IMR-90 (cell line): ENCODE results near the gene CDC20B. TPM values are rescaled to one million over a fixed set of nuclear protein-coding genes. Genes with fewer than 3 reads are reported as not detected.

Experiments
- ATAC-seq: fragments of 200-7000 bp; cut with Tn5 transposase; 2 replicates; pipeline ENCODE4 v1.9.1; 2020; ENCODE audit warnings: low read depth, mild to moderate bottlenecking, moderate library complexity
- BruUV-seq: library from RNA; stranded (reverse); fragments of 400-500 nt; replicated peaks from 2 replicates; lab custom pipeline; 2021; lab: Mats Ljungman, UMichigan
- CTCF ChIA-PET: fragments of 300-600 bp; formaldehyde crosslinking; extraction: SDS; loops from one replicate; lab custom pipeline; 2021; ENCODE audit warnings: antibody characterized with exemption; lab: Yijun Ruan, JAX
- POLR2A ChIA-PET: fragments of 300-600 bp; sonication (Branson Sonifier 250); formaldehyde crosslinking; loops from one replicate; lab custom pipeline; 2022; ENCODE audit warnings: antibody characterized with exemption; ENCODE audit not compliant: unreplicated experiment; lab: Charles Lee
- DNase-seq: peaks from one replicate; pipeline ENCODE4 v3.0.0; 2013
- H2AFZ ChIP-seq: replicated peaks from 2 replicates; pipeline ENCODE3; 2013; ENCODE audit warnings: low read length, mild to moderate bottlenecking; ENCODE audit not compliant: poor library complexity
- H2AK5ac ChIP-seq: 2 replicates; pipeline ENCODE4 v1.6.1; 2013; ENCODE audit warnings: low read depth, low read length, inconsistent platforms
- H2AK9ac ChIP-seq: replicated peaks from 2 replicates; pipeline ENCODE3; 2013; ENCODE audit warnings: mild to moderate bottlenecking, low read depth, low read length, moderate library complexity; ENCODE audit not compliant: poor library complexity
- H2BK120ac ChIP-seq: 2 replicates; pipeline ENCODE4 v1.6.1; 2013; ENCODE audit warnings: low read depth, low read length, inconsistent platforms
- H2BK15ac ChIP-seq: 3 replicates; pipeline ENCODE4 v1.6.1; 2013; ENCODE audit warnings: low read depth, low read length, inconsistent platforms
- H2BK20ac ChIP-seq: 2 replicates; pipeline ENCODE4 v1.6.1; 2013; ENCODE audit warnings: low read depth, mild to moderate bottlenecking, inconsistent platforms, low read length, moderate library complexity
- H2BK5ac ChIP-seq: 2 replicates; pipeline ENCODE4 v1.6.1; 2013; ENCODE audit warnings: mild to moderate bottlenecking, low read depth, low read length, inconsistent platforms; ENCODE audit not compliant: poor library complexity, severe bottlenecking
- H3K14ac ChIP-seq: replicated peaks from 2 replicates; pipeline ENCODE4 v1.6.1; 2013; ENCODE audit warnings: low read depth, low read length, inconsistent platforms
- H3K18ac ChIP-seq: 2 replicates; pipeline ENCODE4 v1.6.1; 2013; ENCODE audit warnings: low read depth, low read length, control low read depth
- H3K23ac ChIP-seq: 2 replicates; pipeline ENCODE4 v1.6.1; 2013; ENCODE audit warnings: low read depth, low read length, inconsistent platforms
- H3K27ac ChIP-seq: 2 replicates; pipeline ENCODE4 v1.5.1; 2013; ENCODE audit warnings: mild to moderate bottlenecking, control low read depth, low read length; ENCODE audit not compliant: insufficient read depth
- H3K27me3 ChIP-seq: 2 replicates; pipeline ENCODE4 v1.6.1; 2013; ENCODE audit warnings: low read length; ENCODE audit not compliant: control insufficient read depth, insufficient read depth
- H3K36me3 ChIP-seq: 2 replicates; pipeline ENCODE4 v1.6.1; 2013; ENCODE audit warnings: low read length, mixed read lengths; ENCODE audit not compliant: control insufficient read depth, insufficient read depth
- H3K4ac ChIP-seq: 2 replicates; pipeline ENCODE4 v1.6.1; 2013; ENCODE audit warnings: low read depth, low read length, inconsistent platforms
- H3K4me1 ChIP-seq: 2 replicates; pipeline ENCODE4 v1.6.1; 2013; ENCODE audit warnings: low read length, mixed read lengths; ENCODE audit not compliant: control insufficient read depth, insufficient read depth
- H3K4me2 ChIP-seq: 2 replicates; pipeline ENCODE4 v1.6.1; 2013; ENCODE audit warnings: low read depth, mild to moderate bottlenecking, control low read depth, low read length, moderate library complexity
- H3K4me3 ChIP-seq: 2 replicates; pipeline ENCODE4 v1.5.1; 2013; ENCODE audit warnings: low read depth, mild to moderate bottlenecking, control low read depth, low read length, moderate library complexity; ENCODE audit not compliant: insufficient read depth
- H3K56ac ChIP-seq: 2 replicates; pipeline ENCODE4 v1.6.1; 2013; ENCODE audit warnings: low read length, inconsistent platforms; ENCODE audit not compliant: insufficient read depth; ENCODE audit errors: extremely low read depth
- H3K79me1 ChIP-seq, 2 experiments: 2 replicates each; pipeline ENCODE4 v1.6.1; 2013; ENCODE audit warnings: low read length in 2 of 2, inconsistent platforms in 1 of 2, low read depth in 1 of 2
- H3K9ac ChIP-seq: 2 replicates; pipeline ENCODE4 v1.6.1; 2013; ENCODE audit warnings: low read depth, low read length, control low read depth
- H3K9me1 ChIP-seq: 2 replicates; pipeline ENCODE4 v1.6.1; 2013; ENCODE audit warnings: low read length, inconsistent platforms; ENCODE audit not compliant: insufficient read depth
- H3K9me3 ChIP-seq: 2 replicates; pipeline ENCODE4 v1.6.1; 2013; ENCODE audit warnings: low read length; ENCODE audit not compliant: control insufficient read depth, insufficient read depth
- H4K20me1 ChIP-seq: 2 replicates; pipeline ENCODE4 v1.6.1; 2013; ENCODE audit warnings: low read length, inconsistent platforms; ENCODE audit not compliant: insufficient read depth
- H4K5ac ChIP-seq: 2 replicates; pipeline ENCODE4 v1.6.1; 2013; ENCODE audit warnings: mild to moderate bottlenecking, low read depth, low read length, control low read depth
- H4K8ac ChIP-seq, 2 experiments: 2 replicates each; pipeline ENCODE4 v1.6.1; 2013; ENCODE audit warnings: low read depth in 2 of 2, low read length in 2 of 2, control low read depth in 1 of 2, inconsistent platforms in 1 of 2
- H4K91ac ChIP-seq: 2 replicates; pipeline ENCODE4 v1.6.1; 2013; ENCODE audit warnings: low read depth, low read length, inconsistent platforms; ENCODE audit not compliant: insufficient read depth
- BHLHE40 ChIP-seq: fragments of 150-350 bp; IDR thresholded peaks from 2 replicates; pipeline ENCODE4 v1.6.1; 2016; ENCODE audit warnings: mild to moderate bottlenecking, low read depth, low read length
- CEBPB ChIP-seq: IDR thresholded peaks from 2 replicates; pipeline ENCODE4 v1.6.1; 2012; ENCODE audit warnings: low read depth, low read length, improper control_type of control experiment
- CHD1 ChIP-seq: IDR thresholded peaks from 2 replicates; pipeline ENCODE4 v1.6.1; 2012; ENCODE audit warnings: low read depth, low read length, improper control_type of control experiment
- FOS ChIP-seq: fragments of 150-350 bp; IDR thresholded peaks from 2 replicates; pipeline ENCODE4 v1.6.1; 2016; ENCODE audit warnings: low read depth, low read length
- MAFK ChIP-seq: IDR thresholded peaks from 2 replicates; pipeline ENCODE4 v1.6.1; 2012; ENCODE audit warnings: low read depth, low read length, improper control_type of control experiment
- MAZ ChIP-seq: IDR thresholded peaks from 2 replicates; pipeline ENCODE4 v1.6.1; 2012; ENCODE audit warnings: low read depth, mild to moderate bottlenecking, low read length, improper control_type of control experiment, moderate library complexity, borderline replicate concordance
- MXI1 ChIP-seq: IDR thresholded peaks from 2 replicates; pipeline ENCODE4 v1.6.1; 2012; ENCODE audit warnings: low read depth, mild to moderate bottlenecking, low read length, moderate library complexity, borderline replicate concordance
- POLR2A ChIP-seq: IDR thresholded peaks from 2 replicates; pipeline ENCODE4 v1.6.1; 2012; ENCODE audit warnings: mild to moderate bottlenecking, low read depth, low read length
- RAD21 ChIP-seq: IDR thresholded peaks from 2 replicates; pipeline ENCODE4 v1.6.1; 2012; ENCODE audit warnings: low read length, improper control_type of control experiment
- RCOR1 ChIP-seq: IDR thresholded peaks from 2 replicates; pipeline ENCODE4 v1.6.1; 2012; ENCODE audit warnings: mild to moderate bottlenecking, low read length, improper control_type of control experiment; ENCODE audit not compliant: insufficient replicate concordance
- RFX5 ChIP-seq: IDR thresholded peaks from 2 replicates; pipeline ENCODE4 v1.8.0; 2012; ENCODE audit warnings: low read depth, mild to moderate bottlenecking, low read length, moderate library complexity
- SMC3 ChIP-seq: fragments of 150-350 bp; IDR thresholded peaks from 2 replicates; pipeline ENCODE4 v1.6.1; 2016; ENCODE audit warnings: low read depth, mild to moderate bottlenecking, antibody characterized with exemption, low read length, moderate library complexity
- WGBS, 2 experiments: methylation state at CpG; one replicate each; pipeline versions ENCODE4 v1.1.5 to v1.1.7; 2013; ENCODE audit warnings: missing lambda C conversion rate in 2 of 2; ENCODE audit not compliant: insufficient read length in 1 of 2; ENCODE audit errors: extremely low coverage in 2 of 2; 5-methylcytosine and 5-hydroxymethylcytosine counted together
- dilution Hi-C: fragments of 300-500 bp; cut with HindIII; formaldehyde crosslinking; loops from one replicate; pipeline ENCODE4 v1.14.3; 2018; ENCODE audit warnings: low sequenced_read_pairs; ENCODE audit not compliant: unreplicated experiment
- in situ Hi-C: fragments of 300-500 bp; cut with MboI; formaldehyde crosslinking; loops from 3 replicates; pipeline ENCODE4 v1.14.3; 2019; ENCODE audit warnings: low sequenced_read_pairs, inconsistent platforms, mixed read lengths
- intact Hi-C: fragments of 100-400 bp; cut with micrococcal nuclease; formaldehyde crosslinking; loops from 2 replicates; pipeline ENCODE4 v1.10.0; 2022
- polyA plus RNA-seq, 3 experiments: library from polyadenylated mRNA; depleted of rRNA; stranded (reverse); fragments of >200 nt; gene quantifications; 2 replicates each; pipeline ENCODE4 v1.2.3, GENCODE V29; 2012; ENCODE audit warnings: low replicate concordance in 1 of 3
- total RNA-seq: library from RNA; depleted of rRNA; stranded (reverse); fragments of >200 nt; gene quantifications from 2 replicates; pipeline ENCODE4 v1.2.3, GENCODE V29; 2012
- TF ChIP-seq, protein P1 (sequence below): fragments of 150-350 bp; IDR thresholded peaks from 2 replicates; pipeline ENCODE4 v1.6.1; 2017; ENCODE audit warnings: mild to moderate bottlenecking, antibody characterized with exemption, low read length, low read depth
- TF ChIP-seq, protein P2 (sequence below): fragments of 150-350 bp; IDR thresholded peaks from 2 replicates; pipeline ENCODE4 v1.6.1; 2016; ENCODE audit warnings: low read depth, mild to moderate bottlenecking, low read length, moderate library complexity, borderline replicate concordance
- TF ChIP-seq, protein P3 (sequence below): conservative IDR thresholded peaks from 2 replicates; pipeline ENCODE4 v1.5.1; 2012; ENCODE audit warnings: mild to moderate bottlenecking, low read depth, low read length, improper control_type of control experiment

Gene CDC20B
- total and polyA plus RNA-seq, 2 of the 4 experiments (the other 2 are of a cell fraction) = not detected

DNA sequence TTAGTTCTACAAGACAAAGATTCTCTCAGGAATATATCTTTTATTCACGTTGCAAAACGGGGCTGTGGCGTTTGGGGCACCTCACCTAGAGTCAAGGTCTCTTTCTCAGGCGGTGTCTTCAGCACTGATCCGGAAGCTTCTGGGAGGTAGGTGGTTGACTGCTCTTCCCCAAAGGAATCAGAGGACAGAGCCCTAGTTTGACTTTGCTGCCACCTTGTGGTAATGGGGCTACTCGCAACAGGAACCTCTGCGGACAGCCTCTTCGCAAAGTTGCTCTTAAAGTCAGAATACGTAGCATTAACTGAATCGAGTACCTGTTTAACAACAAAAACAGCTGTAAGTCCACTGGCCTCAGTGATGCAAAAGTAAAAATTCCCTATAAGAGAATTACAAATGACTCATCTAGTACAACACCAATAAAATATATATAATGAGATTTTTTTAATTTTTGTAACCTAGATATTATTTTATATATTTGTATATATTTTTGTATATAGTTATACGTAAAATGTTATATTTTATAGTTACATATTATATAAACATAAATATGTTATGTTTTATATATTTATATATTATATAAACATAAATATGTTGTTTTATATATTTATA, 26.3 kb downstream of the CDC20B start:
- dilution Hi-C loops (loop anchor here (25.0 kb wide), 1 partner anchor 209 kb away; no protein-coding TSS in a partner anchor), intact Hi-C loops (loop anchor here (1.0 kb wide), 3 partner anchors 202 to 629 kb away; partner anchors contain the start of gene SNX18), in situ Hi-C loops (loop anchor here (25.0 kb wide), 1 partner anchor 659 kb away; no protein-coding TSS in a partner anchor)
- no peak overlapping the region for H2BK120ac ChIP-seq
- H2AK5ac ChIP-seq = no peak overlapping the region
- no peak overlapping the region for H3K14ac ChIP-seq
- peak overlapping the region; percentile 76 for H2AFZ ChIP-seq
- H3K27ac ChIP-seq = no peak overlapping the region
- no peaks in the 10 kb centered on the region for H3K79me1 ChIP-seq
- H3K23ac ChIP-seq = no peak overlapping the region
- H2BK15ac ChIP-seq = no peak overlapping the region; the same call in 2 of the 3 replicates
- no TSS peak for BruUV-seq
- H3K9ac ChIP-seq = no peak overlapping the region
- CTCF ChIA-PET = interaction anchor here (0.8 to 2.4 kb wide), 10 partner anchors 13 to 291 kb away, joined by 3 to 30 read pairs (median 4); partner anchors contain the start of genes ESM1 and GPX8
- H3K4ac ChIP-seq = no peak overlapping the region
- H3K4me3 ChIP-seq = no peak overlapping the region
- POLR2A ChIA-PET = no interaction called here
- no peaks in the 10 kb centered on the region; the same call in 1 of the 2 replicates for H3K9me1 ChIP-seq
- H3K56ac ChIP-seq = no peak overlapping the region
- H2AK9ac ChIP-seq = peak overlapping the region; percentile 62
- H2BK20ac ChIP-seq = no peak overlapping the region; the same call in 1 of the 2 replicates
- H3K36me3 ChIP-seq = no peaks in the 10 kb centered on the region
- DNase-seq = peak; percentile 82
- no CpG with 5 or more reads among the region's 11 CpGs for WGBS, 2 experiments
- no peak overlapping the region for H4K5ac ChIP-seq
- H4K20me1 ChIP-seq = no peaks in the 10 kb centered on the region
- no peak overlapping the region for H2BK5ac ChIP-seq
- no peak overlapping the region for H4K8ac ChIP-seq
- H3K18ac ChIP-seq = no peak overlapping the region
- peaks cover 11% of the 10 kb centered on the region for H3K27me3 ChIP-seq
- H3K4me1 ChIP-seq = no peaks in the 10 kb centered on the region
- ATAC-seq = peak; percentile 97
- H3K4me2 ChIP-seq = no peak overlapping the region
- H4K91ac ChIP-seq = no peak overlapping the region
- H3K9me3 ChIP-seq = no peaks in the 10 kb centered on the region
- TF ChIP-seq CHD1 (no peak), POLR2A (peak; percentile 56; the same call in 1 of the 2 replicates), MAFK (no peak), BHLHE40 (no peak), FOS (no peak), RFX5 (no peak), RCOR1 (no peak), MAZ (no peak), SMC3 (peak; percentile 99), CEBPB (no peak), MXI1 (no peak), RAD21 (peak; percentile 99)
- TF ChIP-seq, protein P1, sequence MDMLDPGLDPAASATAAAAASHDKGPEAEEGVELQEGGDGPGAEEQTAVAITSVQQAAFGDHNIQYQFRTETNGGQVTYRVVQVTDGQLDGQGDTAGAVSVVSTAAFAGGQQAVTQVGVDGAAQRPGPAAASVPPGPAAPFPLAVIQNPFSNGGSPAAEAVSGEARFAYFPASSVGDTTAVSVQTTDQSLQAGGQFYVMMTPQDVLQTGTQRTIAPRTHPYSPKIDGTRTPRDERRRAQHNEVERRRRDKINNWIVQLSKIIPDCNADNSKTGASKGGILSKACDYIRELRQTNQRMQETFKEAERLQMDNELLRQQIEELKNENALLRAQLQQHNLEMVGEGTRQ = no peak
- TF ChIP-seq, protein P2, sequence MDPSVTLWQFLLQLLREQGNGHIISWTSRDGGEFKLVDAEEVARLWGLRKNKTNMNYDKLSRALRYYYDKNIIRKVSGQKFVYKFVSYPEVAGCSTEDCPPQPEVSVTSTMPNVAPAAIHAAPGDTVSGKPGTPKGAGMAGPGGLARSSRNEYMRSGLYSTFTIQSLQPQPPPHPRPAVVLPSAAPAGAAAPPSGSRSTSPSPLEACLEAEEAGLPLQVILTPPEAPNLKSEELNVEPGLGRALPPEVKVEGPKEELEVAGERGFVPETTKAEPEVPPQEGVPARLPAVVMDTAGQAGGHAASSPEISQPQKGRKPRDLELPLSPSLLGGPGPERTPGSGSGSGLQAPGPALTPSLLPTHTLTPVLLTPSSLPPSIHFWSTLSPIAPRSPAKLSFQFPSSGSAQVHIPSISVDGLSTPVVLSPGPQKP = no peak
- TF ChIP-seq, protein P3, sequence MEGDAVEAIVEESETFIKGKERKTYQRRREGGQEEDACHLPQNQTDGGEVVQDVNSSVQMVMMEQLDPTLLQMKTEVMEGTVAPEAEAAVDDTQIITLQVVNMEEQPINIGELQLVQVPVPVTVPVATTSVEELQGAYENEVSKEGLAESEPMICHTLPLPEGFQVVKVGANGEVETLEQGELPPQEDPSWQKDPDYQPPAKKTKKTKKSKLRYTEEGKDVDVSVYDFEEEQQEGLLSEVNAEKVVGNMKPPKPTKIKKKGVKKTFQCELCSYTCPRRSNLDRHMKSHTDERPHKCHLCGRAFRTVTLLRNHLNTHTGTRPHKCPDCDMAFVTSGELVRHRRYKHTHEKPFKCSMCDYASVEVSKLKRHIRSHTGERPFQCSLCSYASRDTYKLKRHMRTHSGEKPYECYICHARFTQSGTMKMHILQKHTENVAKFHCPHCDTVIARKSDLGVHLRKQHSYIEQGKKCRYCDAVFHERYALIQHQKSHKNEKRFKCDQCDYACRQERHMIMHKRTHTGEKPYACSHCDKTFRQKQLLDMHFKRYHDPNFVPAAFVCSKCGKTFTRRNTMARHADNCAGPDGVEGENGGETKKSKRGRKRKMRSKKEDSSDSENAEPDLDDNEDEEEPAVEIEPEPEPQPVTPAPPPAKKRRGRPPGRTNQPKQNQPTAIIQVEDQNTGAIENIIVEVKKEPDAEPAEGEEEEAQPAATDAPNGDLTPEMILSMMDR = peak; percentile 98
